SK-N-SH treated with all-trans-retinoic acid at 6 μM for 48 hours (cell line): ENCODE data around the gene EPC2.

Experiments used
- ATAC-seq: fragments of 200-7000 bp; cut with Tn5 transposase; 3 replicates; pipeline ENCODE4 v1.9.1; 2020; ENCODE audit warnings: mild to moderate bottlenecking, moderate library complexity
- ARNTL ChIP-seq: fragments of 450-650 bp; formaldehyde crosslinking; IDR thresholded peaks from 2 replicates; pipeline ENCODE4 v1.5.0; 2020; ENCODE audit warnings: low read depth, mild to moderate bottlenecking, moderate library complexity, borderline replicate concordance
- BACH2 ChIP-seq: fragments of 250-450 bp; sonication (Bioruptor Pico); IDR thresholded peaks from 2 replicates; pipeline ENCODE4 v1.9.0; 2021; ENCODE audit warnings: mild to moderate bottlenecking, borderline replicate concordance
- CSDC2 ChIP-seq: fragments of 250-450 bp; sonication (Bioruptor Pico); IDR thresholded peaks from 2 replicates; pipeline ENCODE4 v1.5.0; 2020; ENCODE audit warnings: mild to moderate bottlenecking, moderate library complexity
- CSRNP3 ChIP-seq: fragments of 250-450 bp; sonication (Bioruptor Pico); IDR thresholded peaks from 2 replicates; pipeline ENCODE4 v1.5.1; 2021; ENCODE audit warnings: mild to moderate bottlenecking, moderate library complexity
- ESRRG ChIP-seq: fragments of 250-450 bp; sonication (Bioruptor Pico); IDR thresholded peaks from 2 replicates; pipeline ENCODE4 v1.6.1; 2021; ENCODE audit warnings: mild to moderate bottlenecking
- GLIS3 ChIP-seq: fragments of 250-450 bp; sonication (Bioruptor Pico); IDR thresholded peaks from 2 replicates; pipeline ENCODE4 v1.5.0; 2020; ENCODE audit warnings: mild to moderate bottlenecking, moderate library complexity
- ISL1 ChIP-seq: fragments of 250-450 bp; sonication (Bioruptor Pico); IDR thresholded peaks from 2 replicates; pipeline ENCODE4 v2.1.2; 2022; ENCODE audit warnings: mild to moderate bottlenecking, moderate library complexity
- PATZ1 ChIP-seq: fragments of 250-450 bp; sonication (Bioruptor Pico); IDR thresholded peaks from 2 replicates; pipeline ENCODE4 v1.8.0; 2020; ENCODE audit warnings: mild to moderate bottlenecking, moderate library complexity, borderline replicate concordance
- POU6F1 ChIP-seq: fragments of 250-450 bp; sonication (Bioruptor Pico); IDR thresholded peaks from 2 replicates; pipeline ENCODE4 v1.8.0; 2021; ENCODE audit warnings: low read depth, mild to moderate bottlenecking, moderate library complexity, borderline replicate concordance
- PPARA ChIP-seq: fragments of 250-450 bp; sonication (Bioruptor Pico); IDR thresholded peaks from 2 replicates; pipeline ENCODE4 v1.5.0; 2020; ENCODE audit warnings: mild to moderate bottlenecking, borderline replicate concordance
- SNAI2 ChIP-seq: fragments of 250-450 bp; sonication (Bioruptor Pico); IDR thresholded peaks from 2 replicates; pipeline ENCODE4 v1.5.0; 2020; ENCODE audit warnings: mild to moderate bottlenecking, moderate library complexity
- TCF4 ChIP-seq: fragments of 250-450 bp; sonication (Bioruptor Pico); IDR thresholded peaks from 2 replicates; pipeline ENCODE4 v1.8.0; 2021; ENCODE audit warnings: mild to moderate bottlenecking, moderate library complexity, borderline replicate concordance
- TOX ChIP-seq: fragments of 250-450 bp; sonication (Bioruptor Pico); IDR thresholded peaks from 2 replicates; pipeline ENCODE4 v1.8.0; 2021; ENCODE audit warnings: mild to moderate bottlenecking, moderate library complexity, borderline replicate concordance
- TSHZ2 ChIP-seq: fragments of 250-450 bp; sonication (Bioruptor Pico); IDR thresholded peaks from 2 replicates; pipeline ENCODE4 v1.5.0; 2020; ENCODE audit warnings: mild to moderate bottlenecking, moderate library complexity
- ZC3H10 ChIP-seq: fragments of 250-450 bp; sonication (Bioruptor Pico); IDR thresholded peaks from 2 replicates; pipeline ENCODE4 v1.5.1; 2021; ENCODE audit warnings: mild to moderate bottlenecking, moderate library complexity
- ZFP3 ChIP-seq: fragments of 250-450 bp; sonication (Bioruptor Pico); IDR thresholded peaks from 2 replicates; pipeline ENCODE4 v1.5.0; 2020; ENCODE audit warnings: mild to moderate bottlenecking, moderate library complexity
- ZFP30 ChIP-seq: fragments of 450-650 bp; formaldehyde crosslinking; IDR thresholded peaks from 2 replicates; pipeline ENCODE4 v1.5.0; 2022; ENCODE audit warnings: mild to moderate bottlenecking, moderate library complexity
- ZNF565 ChIP-seq: fragments of 450-650 bp; formaldehyde crosslinking; conservative IDR thresholded peaks from 2 replicates; pipeline ENCODE4 v1.5.0; 2020; ENCODE audit warnings: low read depth, mild to moderate bottlenecking, moderate library complexity
- ZNF70 ChIP-seq: fragments of 450-650 bp; formaldehyde crosslinking; IDR thresholded peaks from 2 replicates; pipeline ENCODE4 v1.5.0; 2020; ENCODE audit warnings: mild to moderate bottlenecking, moderate library complexity
- ZNF8 ChIP-seq: fragments of 450-650 bp; formaldehyde crosslinking; IDR thresholded peaks from 2 replicates; pipeline ENCODE4 v1.5.0; 2020; ENCODE audit warnings: mild to moderate bottlenecking, moderate library complexity

Gene EPC2

GRCh38 chr2:148796735-148797512 is 152.4 kb downstream of the EPC2 start (continued):
- TF ChIP-seq TSHZ2 = no peak
- TF ChIP-seq ZNF8 (CRISPR knock-in tag) = no peak
- TF ChIP-seq ZNF70 (CRISPR knock-in tag) = no peak
- TF ChIP-seq TOX (CRISPR knock-in tag) = no peak
- no peak for TF ChIP-seq ZFP3 (CRISPR knock-in tag)
- TF ChIP-seq, all 23 proteins: peak for 0

GRCh38 chr2:148802448-148803220 is 158.1 kb downstream of the EPC2 start:
- no peak for ATAC-seq
- TF ChIP-seq ZNF565 (no peak), ZFP3 (CRISPR knock-in tag) (no peak), GLIS3 (CRISPR knock-in tag) (no peak), ZC3H10 (CRISPR knock-in tag) (no peak), BACH2 (CRISPR knock-in tag) (no peak), PATZ1 (CRISPR knock-in tag) (no peak), PPARA (CRISPR knock-in tag) (no peak), TSHZ2 (no peak), ISL1 (no peak), SNAI2 (CRISPR knock-in tag) (no peak), ESRRG (CRISPR knock-in tag) (no peak), TCF4 (CRISPR knock-in tag) (no peak), CSRNP3 (CRISPR knock-in tag) (no peak), CSDC2 (no peak), ARNTL (CRISPR knock-in tag) (no peak), ZFP30 (CRISPR knock-in tag) (no peak), POU6F1 (CRISPR knock-in tag) (no peak)
